ENCODE measurements around the gene CTLA4.

CTLA4 gene

DNA sequence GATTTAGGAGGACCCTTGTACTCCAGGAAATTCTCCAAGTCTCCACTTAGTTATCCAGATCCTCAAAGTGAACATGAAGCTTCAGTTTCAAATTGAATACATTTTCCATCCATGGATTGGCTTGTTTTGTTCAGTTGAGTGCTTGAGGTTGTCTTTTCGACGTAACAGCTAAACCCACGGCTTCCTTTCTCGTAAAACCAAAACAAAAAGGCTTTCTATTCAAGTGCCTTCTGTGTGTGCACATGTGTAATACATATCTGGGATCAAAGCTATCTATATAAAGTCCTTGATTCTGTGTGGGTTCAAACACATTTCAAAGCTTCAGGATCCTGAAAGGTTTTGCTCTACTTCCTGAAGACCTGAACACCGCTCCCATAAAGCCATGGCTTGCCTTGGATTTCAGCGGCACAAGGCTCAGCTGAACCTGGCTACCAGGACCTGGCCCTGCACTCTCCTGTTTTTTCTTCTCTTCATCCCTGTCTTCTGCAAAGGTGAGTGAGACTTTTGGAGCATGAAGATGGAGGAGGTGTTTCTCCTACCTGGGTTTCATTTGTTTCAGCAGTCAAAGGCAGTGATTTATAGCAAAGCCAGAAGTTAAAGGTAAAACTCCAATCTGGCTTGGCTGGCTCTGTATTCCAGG is at the start of gene CTLA4:
CTLA4 (plus strand) TSS at position 211 of the 640 bp plus-strand sequence; CDS start at position 383, 172 bp downstream.
- no peak for DNase-seq

DNA sequence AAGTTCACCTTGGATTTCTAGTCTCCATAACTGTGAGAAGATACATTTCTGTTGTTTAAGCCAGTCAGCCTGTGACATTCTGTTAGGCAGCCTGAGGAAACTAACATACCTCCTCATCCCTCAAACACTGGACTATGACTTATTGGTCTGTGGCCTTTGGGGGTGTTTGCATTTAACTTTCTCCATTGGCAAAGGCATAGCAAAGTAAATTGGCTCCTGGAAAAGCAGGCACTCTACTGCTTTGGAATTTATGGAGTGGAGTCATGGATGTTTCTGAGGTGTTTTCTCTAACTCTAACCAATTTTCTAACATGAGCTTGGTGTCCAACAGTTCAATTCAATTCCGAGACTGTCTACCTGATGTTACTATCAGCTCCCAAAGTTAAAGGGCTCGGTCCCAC is 48.9 kb upstream of the CTLA4 start:
- no peak for DNase-seq

DNA sequence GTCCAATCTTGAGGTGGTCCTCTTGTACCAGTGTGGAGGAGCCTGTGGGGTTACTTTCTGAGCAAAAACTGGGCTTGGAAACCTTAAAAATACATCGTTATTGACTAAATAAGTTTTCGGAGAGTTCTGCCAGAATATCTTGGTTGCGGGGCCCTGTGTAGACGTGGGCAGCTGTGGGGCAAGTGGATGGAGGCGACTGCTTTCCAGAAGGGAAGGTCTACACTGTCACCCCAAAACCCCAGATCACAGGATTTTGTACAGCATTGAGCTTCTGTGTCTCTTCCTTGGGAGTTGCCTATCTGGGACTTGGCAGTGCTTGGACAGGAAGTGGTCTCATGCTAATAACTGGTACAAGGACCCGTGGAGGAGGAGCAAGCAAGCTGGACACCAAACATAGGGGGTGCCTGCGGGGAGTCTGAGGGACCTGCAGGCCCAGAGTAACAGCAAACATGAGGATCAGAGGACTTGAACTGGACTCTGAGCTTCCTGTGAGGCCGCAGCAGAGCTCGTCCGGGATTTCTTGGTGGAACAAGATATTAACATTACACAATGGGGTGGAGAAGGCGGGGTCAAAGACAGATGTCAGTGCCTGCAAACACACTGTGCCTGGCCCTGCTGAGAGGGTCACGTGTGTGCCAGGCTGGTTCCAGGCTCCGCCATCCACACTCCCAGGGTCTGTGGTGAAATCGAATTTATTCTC is 48.0 kb upstream of the CTLA4 start:
- no peak for DNase-seq

DNA sequence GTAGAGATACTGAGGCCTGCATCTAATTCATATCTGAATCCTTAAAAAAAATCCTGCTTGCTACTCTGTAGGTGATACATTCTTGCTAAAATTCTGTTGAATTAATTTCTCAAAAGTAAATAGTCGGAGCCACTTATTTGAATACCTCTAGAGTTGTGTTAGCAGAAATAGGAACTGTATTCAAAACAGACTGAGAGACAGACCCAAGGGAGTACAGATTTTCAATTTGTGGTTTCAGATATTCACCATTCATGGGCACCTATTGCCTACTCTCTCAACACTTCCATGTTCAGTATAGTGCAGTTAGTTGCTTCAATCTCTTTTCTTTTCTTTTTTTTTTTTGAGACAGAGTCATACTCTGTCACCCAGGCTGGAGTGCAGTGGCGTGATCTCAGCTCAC is 46.6 kb upstream of the CTLA4 start:
- DNase-seq, result no peak

DNA sequence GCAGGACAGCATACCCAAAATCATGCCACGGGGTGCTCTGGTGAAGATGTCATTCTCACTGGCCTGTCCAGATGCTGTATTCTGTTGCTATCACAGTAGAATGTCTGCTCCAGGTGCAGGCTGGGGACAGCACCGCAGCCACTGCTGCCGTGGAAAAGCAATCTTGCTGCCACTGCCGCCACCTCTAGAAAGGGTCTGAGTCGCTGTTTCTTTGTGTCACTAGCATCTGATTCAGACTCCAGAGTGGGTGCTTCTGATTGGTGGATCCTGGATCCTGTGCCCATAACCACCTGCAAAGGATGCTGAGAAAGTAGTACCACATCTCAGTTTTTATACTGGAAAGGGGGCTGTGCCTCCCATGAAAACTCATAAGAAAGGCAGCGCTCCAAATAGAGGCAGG is 45.3 kb upstream of the CTLA4 start:
- DNase-seq, result no peak

DNA sequence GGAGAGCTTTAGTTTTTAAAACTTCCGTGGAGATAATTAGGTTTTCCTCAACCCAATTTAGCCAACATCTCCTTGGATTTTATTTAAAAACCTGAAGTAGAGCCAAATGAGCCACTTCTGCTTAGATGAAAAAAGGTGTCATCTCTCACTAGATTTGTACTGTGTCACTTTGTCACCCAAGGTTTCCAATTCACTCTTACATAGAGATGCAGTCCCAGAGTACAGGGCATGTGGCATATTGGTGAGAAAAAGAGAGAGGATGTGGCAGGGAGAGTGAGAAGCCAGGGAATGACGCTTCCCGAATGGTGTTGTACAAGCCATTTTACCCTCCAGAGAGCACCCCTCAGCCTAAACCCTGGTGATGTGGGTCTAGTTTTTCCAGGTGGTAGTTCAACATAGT is 44.4 kb upstream of the CTLA4 start:
- no peak for DNase-seq

DNA sequence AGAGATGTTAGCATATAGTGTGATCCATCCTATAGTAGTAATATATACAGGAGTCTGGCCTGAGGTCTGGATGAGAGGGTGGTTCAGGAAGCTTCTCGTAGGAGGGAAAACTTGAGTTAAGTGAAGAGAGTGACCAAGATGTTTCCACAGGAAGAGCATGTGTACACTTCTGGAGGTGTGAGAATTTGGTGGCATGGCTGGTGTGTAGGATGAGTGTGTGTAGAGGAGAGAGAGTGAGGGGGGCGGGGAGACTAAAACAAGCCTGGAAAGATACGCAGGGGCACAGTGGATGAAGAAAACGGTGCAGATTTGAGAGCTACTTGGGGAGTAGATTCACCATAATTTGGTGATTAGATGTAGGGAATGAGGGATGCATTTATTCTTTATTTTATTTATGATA is 43.5 kb upstream of the CTLA4 start:
- no peak for DNase-seq

DNA sequence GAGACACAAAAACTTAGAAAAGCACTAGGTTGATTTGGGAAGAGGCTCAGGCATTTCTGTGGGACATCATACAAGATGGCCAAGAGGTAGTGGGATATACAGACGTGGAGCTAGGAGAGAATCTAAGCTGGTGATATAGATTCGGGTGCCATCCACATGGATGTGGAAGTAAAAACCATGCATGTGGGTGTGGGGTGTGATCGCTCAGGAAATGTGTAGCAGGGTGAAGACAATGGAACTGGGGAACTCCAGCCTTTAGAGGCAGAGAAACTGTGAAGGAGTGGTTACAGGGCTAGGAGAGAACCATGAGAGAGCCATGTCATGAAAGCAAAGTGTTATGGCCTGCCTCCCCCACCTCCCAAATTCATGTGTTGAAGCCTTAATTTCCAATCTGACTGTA is 43.0 kb upstream of the CTLA4 start:
- DNase-seq, result no peak

DNA sequence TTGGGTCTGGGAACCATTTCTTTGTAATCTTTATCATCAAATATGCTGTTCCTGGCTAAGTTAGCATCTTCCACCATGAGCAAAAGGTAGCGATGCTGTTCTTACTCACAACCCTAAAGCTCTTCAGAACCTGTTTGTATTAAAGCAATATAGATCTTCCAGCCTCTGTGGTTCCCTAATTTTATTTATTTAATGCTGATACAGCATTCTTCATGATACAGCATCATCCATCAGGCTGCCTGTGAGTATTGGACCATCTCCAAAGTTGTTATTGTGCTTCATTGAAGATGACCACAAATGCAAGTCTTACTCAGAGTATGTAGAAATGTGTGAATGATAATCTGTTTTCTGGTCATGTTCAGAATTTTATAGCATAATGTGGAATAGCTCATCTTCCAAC is 40.9 kb upstream of the CTLA4 start:
- DNase-seq, result no peak

DNA sequence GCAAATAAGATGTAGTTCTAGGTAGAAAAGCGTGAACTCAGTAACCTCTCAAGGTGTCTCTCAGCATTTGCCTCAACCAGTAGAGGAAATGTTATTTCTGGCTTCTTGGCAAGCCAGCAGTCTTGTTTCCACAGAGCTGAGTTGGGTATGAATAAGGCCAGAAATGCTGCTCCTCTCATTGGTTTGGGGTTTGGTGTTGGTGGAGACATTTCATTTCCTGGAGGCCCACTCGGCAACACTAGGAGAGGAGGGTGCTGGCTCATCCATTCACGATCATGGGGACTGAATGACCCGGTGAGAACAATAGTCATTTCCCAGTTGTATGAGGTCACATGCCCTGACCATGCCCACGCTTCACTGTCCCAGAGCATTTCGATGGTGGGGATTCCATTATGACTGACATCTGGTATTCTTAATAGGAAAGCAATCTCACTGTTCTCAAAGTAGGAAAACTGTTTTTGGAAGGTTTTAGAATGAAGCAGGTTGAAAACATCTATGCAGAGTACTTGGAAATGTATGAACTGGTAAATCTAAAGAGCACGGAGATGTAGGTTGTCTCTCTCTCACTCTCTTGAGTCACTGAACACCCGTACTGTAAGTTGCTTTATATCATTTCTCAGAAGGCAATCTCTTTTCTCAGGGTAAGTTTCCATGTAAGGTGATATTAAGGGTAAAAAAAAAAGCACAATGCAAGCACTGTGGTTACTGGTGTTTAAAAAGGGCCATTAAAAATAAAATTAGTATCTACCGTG is 37.1 kb upstream of the CTLA4 start:
- DNase-seq, result no peak

DNA sequence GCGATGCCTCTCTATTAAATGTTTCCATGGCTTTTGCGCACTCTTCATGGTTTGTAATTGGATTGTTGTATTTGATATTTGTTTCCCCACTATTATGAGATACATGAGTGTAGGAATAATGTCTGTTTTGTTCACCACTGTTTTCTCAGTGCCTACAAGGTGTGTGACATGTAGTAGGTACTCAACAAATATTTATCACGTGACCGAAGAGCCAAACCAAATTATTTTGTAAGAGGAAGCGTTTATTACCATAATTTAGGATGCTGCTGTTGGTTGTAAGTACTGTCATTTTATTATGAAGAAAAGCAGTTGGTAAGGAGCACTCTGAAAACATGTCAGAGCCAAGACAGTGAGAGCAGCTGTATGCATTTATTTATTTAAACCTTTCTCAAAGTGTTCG is 32.2 kb upstream of the CTLA4 start:
- no peak for DNase-seq

DNA sequence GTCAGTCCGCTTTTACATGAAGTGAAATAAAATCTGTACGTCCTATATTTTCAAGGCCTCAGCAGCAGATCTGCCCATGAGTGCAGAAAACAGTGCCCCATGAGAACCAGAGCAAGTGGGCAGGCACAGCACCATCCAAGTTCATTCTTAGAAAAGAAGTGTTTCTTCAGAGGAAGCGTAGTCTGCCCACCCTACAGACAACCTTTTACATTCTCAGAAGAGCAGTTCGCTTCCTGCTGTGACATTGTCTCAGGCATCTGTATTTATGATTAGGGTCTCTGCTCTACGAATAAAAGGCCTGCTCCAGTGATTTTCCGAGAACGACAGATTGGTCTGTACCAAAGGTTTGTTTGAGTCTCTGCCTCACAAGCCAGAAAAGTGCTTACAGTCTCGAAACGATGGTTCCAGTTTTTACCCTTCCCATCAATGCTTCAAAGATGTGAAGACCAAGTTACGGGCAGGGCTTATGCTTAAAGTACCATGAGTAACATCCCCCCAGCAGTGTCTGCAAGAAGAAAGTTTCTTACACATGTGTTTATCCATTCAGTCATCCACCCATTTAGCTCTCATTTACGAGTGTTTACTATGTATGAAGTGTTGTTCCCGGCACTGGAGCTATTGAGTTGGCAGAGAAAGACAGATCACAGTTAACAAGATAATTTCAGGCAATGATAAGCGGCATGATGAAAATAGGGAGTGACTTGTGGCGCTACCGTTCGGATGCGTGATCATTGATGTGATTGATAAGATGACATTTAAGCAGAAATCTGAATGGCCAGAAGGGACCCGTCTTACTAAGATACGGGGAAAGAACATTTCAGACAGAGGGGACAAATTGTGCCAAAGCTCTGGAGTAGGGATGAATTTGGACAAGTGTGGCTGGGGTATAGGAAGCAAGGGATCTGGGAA is 31.4 kb upstream of the CTLA4 start:
- DNase-seq, result no peak

DNA sequence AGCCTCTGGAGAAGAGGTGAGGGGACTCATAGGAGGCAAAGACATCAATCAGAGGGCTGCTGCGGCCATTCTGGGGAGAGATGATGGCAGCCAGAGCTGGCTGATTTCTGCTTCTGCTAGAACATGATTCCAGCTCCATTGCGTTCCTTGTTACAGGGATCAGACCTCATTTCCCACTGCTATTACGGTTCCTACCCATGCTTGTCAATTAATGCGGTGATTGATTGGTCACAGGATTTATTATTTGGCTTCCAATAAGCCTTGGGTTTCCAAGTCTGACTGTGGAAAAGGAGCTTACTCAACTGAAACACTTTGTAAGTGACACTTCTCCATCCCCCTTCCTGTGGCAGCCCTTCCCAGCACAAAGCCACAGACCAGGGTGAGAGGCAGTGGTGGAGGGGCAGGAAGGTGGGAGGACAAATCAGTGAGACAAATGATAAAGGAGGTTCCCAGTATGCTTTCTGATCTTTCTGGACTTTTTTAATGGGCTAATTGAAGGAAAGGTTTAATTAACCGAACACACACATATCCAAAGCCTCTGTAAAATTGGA is 26.8 kb upstream of the CTLA4 start:
- DNase-seq, result no peak

DNA sequence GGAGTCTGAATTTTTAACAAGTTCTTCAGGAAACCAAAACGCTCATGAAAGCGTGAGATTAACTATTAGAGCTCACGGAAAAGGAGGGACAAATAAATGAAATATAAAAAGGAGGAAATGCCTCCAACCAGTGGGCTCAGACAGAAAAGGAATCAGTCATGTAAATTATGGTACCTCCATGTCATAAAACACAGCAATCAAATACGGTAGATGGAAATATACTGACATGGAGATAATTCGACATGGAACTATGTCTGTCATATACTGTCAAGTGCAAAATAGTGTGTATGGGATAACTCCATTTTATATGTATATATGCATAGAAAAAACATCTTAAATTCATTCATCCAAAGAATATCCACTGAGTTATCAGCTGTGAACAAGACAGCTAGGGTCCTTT is 25.9 kb upstream of the CTLA4 start:
- no peak for DNase-seq

DNA sequence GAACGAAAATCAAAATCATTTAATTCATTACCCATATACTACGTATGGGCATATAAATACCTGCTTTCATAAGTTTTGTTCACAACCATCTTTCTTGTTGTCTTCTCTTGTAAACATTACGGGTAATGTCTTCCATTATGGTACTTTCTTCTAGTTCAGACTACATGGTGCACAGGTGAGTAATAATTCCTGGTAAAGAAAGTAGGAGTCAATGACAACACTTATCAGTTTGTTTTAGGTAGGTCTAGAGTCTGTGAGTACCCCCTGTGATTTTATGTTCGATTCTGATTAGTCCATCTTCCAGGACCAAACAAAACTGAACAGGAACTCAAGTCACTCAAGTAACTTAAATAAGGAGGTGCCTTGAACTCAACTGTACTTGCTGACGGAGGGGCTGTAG is 25.2 kb upstream of the CTLA4 start:
- DNase-seq, result no peak

DNA sequence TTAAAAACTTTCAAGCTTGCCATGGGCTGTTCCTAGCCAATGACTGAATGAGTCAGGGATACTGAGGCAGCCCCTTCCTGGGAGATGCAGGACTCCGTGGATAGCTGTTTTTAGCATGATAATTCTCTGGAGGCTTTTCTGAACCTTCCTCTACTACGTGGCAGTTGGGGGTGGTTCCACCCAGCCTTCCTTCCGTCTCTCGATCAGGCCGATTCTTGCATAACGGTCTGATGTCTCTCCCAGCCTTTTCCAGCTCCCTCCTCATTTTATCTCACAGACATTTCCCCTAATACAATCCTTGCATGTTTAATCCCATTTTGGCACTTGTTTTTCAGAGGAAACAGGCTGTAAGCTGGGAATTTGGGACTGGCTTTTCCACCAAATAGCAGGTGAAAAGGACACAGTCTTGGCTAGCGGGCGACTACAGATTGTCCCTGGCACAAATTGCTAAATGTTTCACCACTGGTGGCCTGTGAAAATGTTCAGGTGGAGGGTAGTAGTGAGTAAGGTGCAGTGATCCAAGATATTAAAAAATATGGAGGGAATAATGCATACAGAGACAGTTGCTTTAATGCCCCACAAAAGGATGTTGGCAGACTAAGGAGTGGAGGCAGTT is 21.0 kb upstream of the CTLA4 start:
- DNase-seq, result no peak

DNA sequence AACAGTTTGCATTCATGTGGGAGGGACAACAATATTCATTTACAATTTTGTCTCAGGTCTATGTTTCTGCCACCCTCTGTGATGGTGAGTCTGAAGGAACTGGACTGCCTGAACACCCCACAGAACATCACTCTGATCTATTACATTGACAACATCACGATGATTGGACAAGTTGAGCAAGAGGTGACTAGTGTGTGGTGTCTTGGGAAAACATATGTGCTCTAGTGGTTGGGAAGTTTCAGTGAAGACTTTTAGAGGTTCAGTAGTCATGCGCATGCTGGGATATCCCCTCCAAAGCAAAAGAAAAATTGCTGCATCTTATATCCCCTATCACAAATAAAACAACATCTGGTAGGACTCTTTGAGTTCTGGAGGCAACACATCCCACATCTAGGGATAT is 18.6 kb upstream of the CTLA4 start:
- DNase-seq, result no peak

DNA sequence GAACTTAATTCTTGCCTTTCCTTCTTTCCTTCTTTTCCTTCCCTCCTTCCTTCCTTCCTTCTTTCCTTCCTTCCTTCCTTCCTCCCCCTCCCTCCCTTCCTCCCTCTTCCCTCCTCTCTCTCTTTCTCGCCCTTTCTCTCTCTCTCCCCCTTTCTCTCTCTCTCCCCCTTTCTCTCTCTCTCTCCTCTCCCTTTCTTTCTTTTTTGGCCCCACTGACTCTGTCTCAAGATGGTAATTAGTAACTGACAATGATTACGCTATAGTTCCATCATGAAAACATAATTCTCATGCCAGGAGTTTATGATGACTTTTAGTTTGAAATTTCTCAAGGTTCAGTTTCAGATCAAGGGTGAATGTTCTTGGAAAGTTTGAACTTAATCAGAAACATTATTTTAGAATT is 14.8 kb upstream of the CTLA4 start:
- no peak for DNase-seq

DNA sequence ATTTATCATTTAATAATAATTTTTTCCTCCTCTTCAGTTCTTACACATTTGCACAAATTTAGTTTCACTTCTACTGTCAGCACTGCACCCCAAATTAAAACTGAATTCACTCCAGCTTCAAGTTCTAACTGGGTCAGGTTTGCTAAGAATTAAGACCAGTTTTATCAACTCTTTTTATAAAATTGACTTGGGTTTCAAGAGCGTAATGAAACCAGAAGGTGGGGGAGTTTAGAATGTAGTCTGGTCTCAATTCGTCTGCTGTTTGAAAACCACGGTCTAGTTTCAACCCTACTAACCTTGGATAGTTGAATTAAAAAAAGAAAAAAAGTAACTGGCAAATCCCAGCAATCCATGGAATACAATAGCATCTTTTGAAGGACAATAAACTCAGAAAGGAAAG is 14.3 kb upstream of the CTLA4 start:
- DNase-seq, result no peak

DNA sequence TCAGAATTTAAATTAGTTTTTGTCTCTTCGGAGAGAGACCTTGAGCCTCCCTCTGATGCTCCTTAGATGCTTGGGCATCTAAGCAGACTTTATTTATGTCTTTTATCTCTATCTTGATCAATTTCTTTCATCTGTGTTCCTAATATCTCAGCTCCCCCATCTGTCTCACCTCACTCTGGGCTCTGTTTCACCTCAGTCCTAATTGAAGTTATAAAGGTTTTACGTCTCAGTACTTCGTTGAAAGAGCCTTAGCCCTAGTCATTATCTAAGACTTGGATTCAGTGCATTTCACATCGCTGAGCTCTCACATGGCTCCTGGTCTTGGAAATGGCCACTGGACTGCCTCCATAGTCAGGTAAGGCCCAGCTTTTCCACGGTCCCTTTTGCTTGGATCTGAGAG is 13.8 kb upstream of the CTLA4 start:
- no peak for DNase-seq

DNA sequence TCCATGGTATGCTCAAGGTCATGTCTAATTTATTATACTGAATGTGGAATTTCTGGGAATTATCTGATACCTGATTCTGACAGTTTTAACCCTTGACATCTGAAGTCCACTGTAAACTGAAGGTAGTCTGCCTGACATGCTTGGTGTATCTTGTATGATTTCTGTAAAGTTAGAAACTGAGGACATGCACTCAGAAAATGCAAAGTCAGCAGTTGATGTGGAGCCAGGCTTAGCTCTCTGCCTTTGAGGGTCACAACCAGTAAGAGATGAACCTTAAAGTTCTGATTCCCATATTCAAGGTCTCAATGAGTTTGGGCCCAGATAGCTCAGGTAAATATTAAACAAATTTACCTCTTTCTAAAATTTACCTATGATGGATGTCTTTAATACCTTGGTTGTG is 12.3 kb upstream of the CTLA4 start:
- no peak for DNase-seq

DNA sequence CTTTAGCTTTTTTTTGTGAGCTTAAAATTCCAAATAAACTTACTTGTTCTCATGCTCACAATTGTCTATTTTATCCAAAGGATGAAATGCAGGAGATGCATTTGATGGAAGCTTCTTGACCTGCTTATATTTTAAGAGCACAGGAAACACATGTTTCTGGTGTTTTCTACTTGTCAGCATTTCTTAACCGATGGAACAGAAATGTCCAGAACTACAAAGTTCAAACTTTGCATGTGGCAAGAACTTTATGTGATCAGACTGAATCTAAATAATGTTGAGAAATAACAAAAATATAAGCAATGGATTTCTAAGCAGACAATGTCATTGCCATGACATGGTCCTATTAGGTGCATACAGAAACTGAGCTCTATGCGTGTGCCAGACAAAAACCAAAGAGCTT is 9.9 kb upstream of the CTLA4 start:
- no peak for DNase-seq

DNA sequence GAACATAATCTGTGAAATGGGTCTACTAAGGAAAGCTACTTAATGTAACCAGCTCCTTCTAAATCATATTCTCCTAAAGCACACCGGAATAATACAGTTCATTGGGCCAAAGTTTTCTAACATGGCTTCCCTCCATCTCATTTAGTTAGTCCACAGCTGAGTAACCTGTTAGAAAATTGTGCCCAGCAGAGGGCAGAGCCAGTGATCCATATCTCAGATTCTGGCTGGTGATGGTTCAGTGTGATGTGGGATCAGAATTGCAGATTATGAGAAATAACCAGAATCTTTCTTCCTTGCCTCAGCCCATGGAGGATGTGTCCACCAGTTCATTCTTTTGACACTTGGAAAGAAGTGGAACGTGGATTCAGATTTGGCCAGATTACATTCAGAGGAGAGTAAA is 9.4 kb upstream of the CTLA4 start:
- DNase-seq, result no peak
